Measurements from ENCODE around the gene STT3B.

The STT3B gene

DNA sequence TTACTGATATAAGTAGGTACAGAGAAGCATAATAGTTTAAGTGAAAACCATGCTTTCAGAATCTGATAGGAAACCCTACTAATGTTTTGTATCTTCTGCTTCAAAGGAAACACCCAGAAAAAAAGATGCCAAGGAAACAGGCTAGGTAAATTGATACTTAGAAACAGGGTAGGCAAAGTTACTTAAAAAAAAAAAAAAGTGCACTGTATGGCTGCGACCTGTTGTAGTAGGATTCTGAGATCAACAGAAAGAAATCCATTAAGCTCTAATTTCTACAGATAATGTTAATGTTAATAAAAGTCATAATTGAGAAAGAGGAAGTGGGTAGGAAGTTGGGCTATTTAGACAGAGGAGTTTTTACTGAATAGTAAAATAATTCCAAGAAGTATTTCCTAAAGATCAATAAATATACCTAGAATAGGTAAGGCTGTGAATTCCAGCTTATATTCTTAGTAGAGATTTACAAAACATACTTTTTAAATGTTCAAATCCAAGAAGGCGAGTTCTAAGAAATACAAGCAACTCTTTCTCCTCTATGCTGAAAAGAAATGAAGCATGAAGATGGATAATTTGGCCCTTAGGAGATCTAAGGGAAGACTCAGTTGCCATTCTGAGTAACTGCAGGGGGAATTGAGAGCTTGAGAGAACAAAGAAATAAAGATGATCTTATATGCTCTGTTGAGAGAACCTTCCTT lies 24.1 kb upstream of the STT3B start:
- H3K27ac Mint-ChIP-seq: peak overlapping the region; percentile 38

DNA sequence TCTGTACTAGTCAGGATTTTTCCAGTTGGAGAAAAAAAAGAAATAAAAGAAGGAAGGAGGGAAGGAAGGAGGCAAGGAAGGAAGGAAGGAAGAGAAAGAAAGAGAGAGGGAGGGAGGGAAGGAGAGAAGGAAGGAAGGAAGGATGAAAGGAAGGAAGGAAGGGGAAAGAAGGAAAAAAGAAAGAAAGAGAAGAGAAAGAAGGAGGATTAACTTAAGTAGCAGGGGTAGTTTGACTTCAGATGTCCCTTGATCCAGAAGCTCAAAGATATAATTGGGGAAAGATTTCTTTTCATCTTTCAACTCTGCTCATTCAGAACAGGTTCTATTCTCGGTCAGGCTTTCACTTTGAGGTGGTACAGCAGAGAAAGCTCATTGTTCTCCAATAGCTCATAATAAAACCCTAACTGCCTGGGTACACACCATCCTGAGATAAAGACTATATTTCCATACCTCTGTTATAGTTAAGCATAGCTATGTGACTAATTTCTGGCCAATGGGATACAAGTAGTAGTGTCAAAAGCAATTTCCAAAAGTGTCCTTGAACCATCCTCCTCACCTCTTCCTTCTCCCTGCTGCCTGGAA lies 23.5 kb upstream of the STT3B start:
- Mint-ChIP-seq H3K27me3 (no peaks in the 10 kb centered on the region), H3K36me3 (no peaks in the 10 kb centered on the region), H3K9me3 (peaks cover 6% of the 10 kb centered on the region), H3K4me1 (peaks cover 49% of the 10 kb centered on the region), H3K27ac (peak overlapping the region; percentile 38), H3K4me3 (no peak overlapping the region)

More for the DNA sequence above, 24.1 kb upstream of the STT3B start:
- H3K27me3 Mint-ChIP-seq: no peaks in the 10 kb centered on the region
- H3K4me1 Mint-ChIP-seq: peaks cover 54% of the 10 kb centered on the region
- H3K4me3 Mint-ChIP-seq: no peak overlapping the region
- H3K9me3 Mint-ChIP-seq: peaks cover 6% of the 10 kb centered on the region
- no peaks in the 10 kb centered on the region for H3K36me3 Mint-ChIP-seq

DNA sequence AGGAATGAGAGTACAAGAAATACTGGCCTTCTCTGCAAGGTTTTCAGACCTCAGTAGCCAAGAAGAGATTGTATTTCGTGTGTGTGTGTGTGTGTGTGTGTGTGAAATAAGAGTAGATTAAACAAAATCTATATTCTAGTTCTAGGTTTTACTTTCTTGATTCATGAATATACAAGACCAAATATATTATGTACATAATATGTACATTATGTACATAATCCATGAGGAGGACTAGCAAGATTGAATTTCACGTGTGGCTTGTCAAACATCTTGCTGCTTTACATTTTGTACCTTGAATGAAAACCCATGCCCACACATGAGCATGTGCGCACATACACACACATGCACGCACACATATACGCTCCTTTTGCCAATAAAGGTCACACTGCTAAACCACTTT lies 18.2 kb upstream of the STT3B start:
- no peak overlapping the region for H3K4me3 Mint-ChIP-seq
- H3K36me3 Mint-ChIP-seq: peaks cover 3% of the 10 kb centered on the region
- peaks cover 7% of the 10 kb centered on the region for H3K4me1 Mint-ChIP-seq
- no peak overlapping the region for H3K27ac Mint-ChIP-seq
- H3K27me3 Mint-ChIP-seq: no peaks in the 10 kb centered on the region
- H3K9me3 Mint-ChIP-seq: peaks cover 9% of the 10 kb centered on the region

DNA sequence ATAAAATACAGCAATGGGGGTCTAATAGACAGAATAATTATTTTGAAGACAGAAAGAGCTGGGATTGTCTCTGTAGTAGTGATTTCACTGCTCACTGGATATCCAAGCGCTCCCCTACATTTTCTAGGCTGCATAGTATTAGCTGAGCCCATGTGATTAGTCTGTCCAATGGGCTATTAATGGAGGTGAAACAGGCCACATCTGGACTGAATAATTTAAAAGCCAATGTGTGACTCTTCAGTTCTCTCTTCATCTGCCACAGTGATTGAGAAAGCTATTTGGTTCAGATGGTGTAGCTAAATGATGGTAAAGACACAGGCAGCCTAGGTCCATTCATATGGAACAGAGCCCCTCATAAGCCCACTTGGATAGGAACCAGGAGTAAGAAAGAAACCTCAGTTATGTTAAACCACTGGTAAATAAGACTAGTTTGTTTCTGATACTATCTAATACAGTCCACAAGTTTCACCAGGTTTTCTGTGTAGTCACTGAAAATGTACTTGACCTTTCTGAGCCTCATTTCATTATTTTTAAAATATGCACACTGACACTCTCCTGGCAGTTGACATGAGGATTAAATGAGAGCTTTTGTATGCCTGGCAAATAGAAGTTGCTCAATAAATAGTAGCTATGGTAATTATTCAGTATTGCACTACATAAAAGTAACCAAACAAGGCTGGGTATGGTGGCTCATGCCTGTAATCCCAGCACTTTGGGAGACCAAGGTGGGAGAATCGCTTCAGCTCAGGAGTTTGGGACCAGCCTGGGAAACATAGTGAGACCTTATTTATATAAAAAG lies 17.0 kb upstream of the STT3B start:
- no peaks in the 10 kb centered on the region for H3K4me1 Mint-ChIP-seq
- H3K27ac Mint-ChIP-seq: no peak overlapping the region
- peaks cover 3% of the 10 kb centered on the region for H3K36me3 Mint-ChIP-seq
- no peak overlapping the region for H3K4me3 Mint-ChIP-seq
- peaks cover 9% of the 10 kb centered on the region for H3K9me3 Mint-ChIP-seq
- no peaks in the 10 kb centered on the region for H3K27me3 Mint-ChIP-seq

DNA sequence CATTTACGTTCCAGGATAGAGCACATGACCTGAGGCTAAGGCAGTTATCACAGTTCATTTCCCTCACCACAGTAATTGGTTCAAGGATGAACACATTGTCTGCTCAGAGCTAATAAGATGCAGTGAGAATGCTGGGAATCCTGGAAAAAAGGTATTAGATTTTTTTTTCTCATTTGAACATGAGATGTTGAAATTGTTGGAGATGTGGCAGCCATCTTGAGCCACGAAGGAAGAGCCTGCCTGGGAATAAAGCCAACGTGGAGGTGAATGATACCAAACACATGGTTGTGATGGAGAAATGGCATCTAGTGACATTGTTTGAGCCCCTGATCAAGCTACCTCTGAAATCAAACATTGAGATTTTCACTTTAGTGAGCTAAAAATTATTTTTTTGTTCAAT lies 16.0 kb upstream of the STT3B start:
- H3K27ac Mint-ChIP-seq: no peak overlapping the region
- H3K27me3 Mint-ChIP-seq: no peaks in the 10 kb centered on the region
- H3K9me3 Mint-ChIP-seq: peaks cover 4% of the 10 kb centered on the region
- H3K4me1 Mint-ChIP-seq: peaks cover 4% of the 10 kb centered on the region
- peaks cover 3% of the 10 kb centered on the region for H3K36me3 Mint-ChIP-seq
- no peak overlapping the region for H3K4me3 Mint-ChIP-seq

DNA sequence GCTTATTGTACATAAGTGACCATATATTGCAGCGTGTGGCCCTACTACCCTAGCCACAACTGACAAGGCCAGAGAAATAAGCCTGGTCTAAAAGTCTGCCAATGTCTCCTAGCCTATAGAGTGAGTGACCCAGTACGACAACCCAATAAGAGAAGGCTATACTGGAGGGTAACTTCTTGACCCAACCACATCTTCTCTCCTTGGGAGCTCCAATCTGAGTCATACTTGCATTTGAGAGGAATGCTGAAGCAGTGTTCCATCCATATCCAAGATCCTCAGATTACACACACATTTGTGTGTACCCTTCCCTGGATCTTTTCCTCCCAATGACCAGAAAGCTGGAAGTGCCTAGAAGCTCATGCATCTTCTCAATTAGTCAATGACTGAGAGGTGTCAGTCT lies 11.3 kb upstream of the STT3B start:
- no peaks in the 10 kb centered on the region for H3K27me3 Mint-ChIP-seq
- peaks cover 3% of the 10 kb centered on the region for H3K36me3 Mint-ChIP-seq
- peaks cover 23% of the 10 kb centered on the region for H3K4me1 Mint-ChIP-seq
- H3K9me3 Mint-ChIP-seq: peaks cover 3% of the 10 kb centered on the region
- no peak overlapping the region for H3K4me3 Mint-ChIP-seq
- no peak overlapping the region for H3K27ac Mint-ChIP-seq

DNA sequence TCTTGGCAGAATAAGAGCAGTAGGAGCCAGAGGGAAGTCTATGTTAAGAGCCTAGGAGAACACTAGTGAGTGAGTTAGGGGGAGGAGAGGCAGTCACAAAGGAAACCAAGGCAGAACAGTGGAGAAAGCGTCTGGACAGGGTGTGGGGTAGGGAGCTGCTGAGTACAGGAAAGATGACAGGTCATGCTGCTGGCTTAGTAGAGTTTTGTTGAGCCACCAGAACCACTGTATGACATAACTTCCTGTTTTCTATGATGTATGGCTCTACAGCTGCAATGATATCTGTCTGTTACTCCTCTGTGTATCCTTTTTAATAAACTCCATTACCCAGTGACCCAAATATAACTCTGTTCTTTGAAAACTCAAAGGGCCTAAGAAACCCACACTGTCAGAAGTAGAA lies 10.6 kb upstream of the STT3B start:
- Mint-ChIP-seq H3K4me1 (peaks cover 23% of the 10 kb centered on the region), H3K27me3 (no peaks in the 10 kb centered on the region), H3K4me3 (no peak overlapping the region), H3K27ac (peak overlapping the region; percentile 33), H3K9me3 (peaks cover 3% of the 10 kb centered on the region), H3K36me3 (peaks cover 3% of the 10 kb centered on the region)

DNA sequence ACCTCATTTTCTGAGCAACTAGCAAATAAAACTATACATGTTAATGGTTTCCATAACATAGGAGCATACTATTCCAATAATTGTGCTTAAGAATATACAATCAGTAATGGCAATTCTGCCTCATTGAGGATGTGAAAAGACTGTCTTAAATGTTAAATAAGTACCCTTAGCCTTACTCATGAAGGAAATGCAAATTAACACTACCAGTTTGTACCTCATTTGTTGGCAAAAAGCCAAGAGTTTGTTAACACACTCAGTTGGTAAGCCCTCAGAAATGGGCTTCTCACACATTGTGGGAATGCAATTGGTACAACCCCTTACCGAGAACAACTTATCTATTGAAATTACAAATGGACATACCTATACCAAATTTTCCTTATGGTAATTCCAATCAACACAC lies 9.2 kb upstream of the STT3B start:
- Mint-ChIP-seq H3K4me3 (no peak overlapping the region), H3K27me3 (no peaks in the 10 kb centered on the region), H3K9me3 (peaks cover 3% of the 10 kb centered on the region), H3K36me3 (peaks cover 3% of the 10 kb centered on the region), H3K27ac (no peak overlapping the region), H3K4me1 (peaks cover 23% of the 10 kb centered on the region)

DNA sequence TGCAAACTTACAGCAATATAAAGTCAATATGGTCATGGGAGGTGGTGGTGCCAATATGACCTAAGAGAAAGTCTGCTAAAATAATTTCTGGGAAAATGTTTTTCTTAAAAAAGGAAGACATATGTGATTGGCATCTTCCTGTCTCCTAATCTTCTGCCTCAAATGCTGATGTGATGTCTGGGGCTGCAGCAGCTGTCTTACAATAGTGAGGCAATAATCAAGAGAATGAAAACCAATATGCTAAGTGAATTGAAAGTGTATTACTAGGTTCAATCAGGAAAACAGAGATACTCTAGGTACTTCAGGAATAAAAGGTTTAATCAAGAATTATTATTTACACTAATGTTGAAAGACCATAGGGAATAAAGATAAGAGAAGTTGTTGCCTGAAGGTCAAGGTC lies 7.2 kb upstream of the STT3B start:
- Mint-ChIP-seq H3K4me1 (peaks cover 23% of the 10 kb centered on the region), H3K4me3 (no peak overlapping the region), H3K27ac (no peak overlapping the region), H3K9me3 (no peaks in the 10 kb centered on the region), H3K27me3 (no peaks in the 10 kb centered on the region), H3K36me3 (no peaks in the 10 kb centered on the region)

DNA sequence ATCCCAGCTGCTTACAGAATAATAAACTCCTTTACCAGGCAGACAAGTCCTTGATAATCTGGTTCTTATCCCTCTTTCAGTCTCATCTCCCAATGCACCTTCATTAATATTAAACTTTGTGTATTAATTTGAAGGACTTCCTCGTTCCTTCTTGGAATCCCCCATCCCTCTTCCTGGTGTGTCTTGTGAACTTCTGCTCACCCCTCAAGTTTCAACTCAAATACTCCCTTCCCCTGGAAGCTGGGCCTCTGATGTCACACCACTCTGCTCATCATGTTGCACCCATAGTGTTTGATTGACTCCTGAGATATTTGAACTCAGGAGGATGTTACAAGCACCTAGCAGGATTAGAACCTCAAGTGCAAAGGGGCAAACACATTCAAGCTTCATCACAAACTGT lies 3.3 kb upstream of the STT3B start:
- Mint-ChIP-seq H3K27me3 (no peaks in the 10 kb centered on the region), H3K27ac (no peak overlapping the region), H3K4me3 (no peak overlapping the region), H3K4me1 (peaks cover 2% of the 10 kb centered on the region), H3K36me3 (no peaks in the 10 kb centered on the region), H3K9me3 (no peaks in the 10 kb centered on the region)

DNA sequence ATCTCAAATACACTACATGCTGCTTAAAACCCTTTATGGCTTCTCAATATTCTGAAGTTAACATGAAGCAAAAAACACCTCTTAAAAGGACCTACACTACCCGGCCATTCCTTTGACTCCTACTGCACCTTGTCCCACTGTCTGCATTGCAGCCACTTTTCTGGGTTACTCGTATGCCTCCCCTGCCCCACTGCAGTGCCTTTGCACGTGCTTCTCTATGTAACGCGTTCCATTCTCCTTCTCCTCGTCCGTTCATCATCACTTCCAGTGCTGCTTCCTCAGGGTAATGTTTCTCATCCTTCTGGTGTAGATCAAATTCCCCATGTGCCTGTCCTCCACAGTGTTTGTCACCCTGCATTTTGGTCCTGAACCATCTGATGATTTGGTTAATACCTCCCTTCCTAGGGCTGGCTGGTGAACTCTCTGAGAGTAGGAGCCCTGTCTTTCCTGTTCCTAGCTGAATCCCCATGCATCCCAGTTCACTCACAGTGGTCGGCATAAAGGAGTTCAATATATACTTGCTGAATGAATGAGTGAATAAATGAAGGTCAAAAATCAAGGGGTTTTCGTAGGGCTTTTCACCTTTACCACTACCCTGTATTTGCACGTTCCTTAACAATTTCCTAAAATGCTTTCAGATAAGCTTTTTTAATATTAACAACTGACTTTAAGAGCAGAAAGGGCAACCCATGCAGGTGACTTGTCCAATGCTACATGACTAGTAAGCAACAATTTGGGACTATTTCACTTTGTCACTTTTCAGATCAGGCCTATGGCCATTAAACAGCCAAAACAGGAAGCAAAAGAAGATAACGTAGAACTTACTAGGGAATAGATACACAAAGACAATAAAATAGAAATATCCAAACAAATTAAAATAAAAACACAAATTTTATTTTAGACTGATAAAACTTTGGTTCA lies 2.4 kb upstream of the STT3B start:
- peaks cover 3% of the 10 kb centered on the region for H3K4me1 Mint-ChIP-seq
- H3K36me3 Mint-ChIP-seq: no peaks in the 10 kb centered on the region
- no peak overlapping the region for H3K27ac Mint-ChIP-seq
- H3K4me3 Mint-ChIP-seq: no peak overlapping the region
- H3K9me3 Mint-ChIP-seq: no peaks in the 10 kb centered on the region
- H3K27me3 Mint-ChIP-seq: no peaks in the 10 kb centered on the region

DNA sequence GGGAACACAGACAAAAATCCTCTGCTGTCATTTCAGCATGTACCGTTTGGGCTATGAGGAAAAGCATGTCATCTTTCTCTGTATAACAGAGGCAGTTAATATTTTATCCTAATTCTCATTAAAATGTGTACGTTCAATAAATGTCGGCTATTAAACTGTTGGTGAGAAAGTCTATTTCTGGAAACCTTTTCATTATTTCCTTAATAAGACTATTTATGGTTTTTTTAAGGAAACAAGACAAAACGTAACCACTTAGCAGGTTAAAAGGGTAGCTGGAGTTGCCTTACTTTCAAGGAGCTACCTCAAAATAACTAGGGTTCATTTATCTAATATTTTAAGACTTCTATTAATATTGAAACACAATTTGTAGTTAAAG lies 1.8 kb upstream of the STT3B start:
- Mint-ChIP-seq H3K4me3 (peak overlapping the region; percentile 91), H3K27me3 (no peaks in the 10 kb centered on the region), H3K4me1 (peaks cover 6% of the 10 kb centered on the region), H3K27ac (no peak overlapping the region), H3K9me3 (no peaks in the 10 kb centered on the region), H3K36me3 (peaks cover 2% of the 10 kb centered on the region)

DNA sequence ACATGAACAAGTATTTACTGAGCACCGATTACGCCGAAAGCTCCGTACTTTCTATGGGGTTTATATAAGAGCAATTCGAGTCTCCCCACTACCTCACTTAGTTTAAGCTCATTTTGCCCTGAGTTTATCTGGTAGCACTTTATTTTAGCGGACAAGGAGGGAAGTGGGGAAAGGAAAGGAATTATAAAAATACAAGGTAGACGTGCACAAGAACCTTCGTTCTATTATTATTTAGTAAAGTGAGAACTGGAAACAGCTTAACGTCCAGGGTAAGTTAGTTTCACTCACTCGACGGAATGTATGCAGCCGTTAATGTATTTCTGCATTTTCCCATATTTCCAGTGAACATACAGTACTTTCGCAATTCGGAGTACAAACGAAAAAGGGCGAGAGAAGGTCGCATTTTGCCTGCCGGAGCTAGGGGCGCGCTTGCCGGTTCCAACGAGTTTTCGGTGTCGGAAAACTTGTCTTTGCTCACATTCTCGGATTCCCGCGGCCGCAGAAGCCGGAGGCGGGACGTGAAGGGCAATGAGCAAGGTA lies 1.2 kb upstream of the STT3B start:
- Mint-ChIP-seq H3K9me3 (no peaks in the 10 kb centered on the region), H3K27me3 (no peaks in the 10 kb centered on the region), H3K4me1 (peaks cover 11% of the 10 kb centered on the region), H3K4me3 (peak overlapping the region; percentile 91), H3K36me3 (peaks cover 2% of the 10 kb centered on the region), H3K27ac (peak overlapping the region; percentile 99)

DNA sequence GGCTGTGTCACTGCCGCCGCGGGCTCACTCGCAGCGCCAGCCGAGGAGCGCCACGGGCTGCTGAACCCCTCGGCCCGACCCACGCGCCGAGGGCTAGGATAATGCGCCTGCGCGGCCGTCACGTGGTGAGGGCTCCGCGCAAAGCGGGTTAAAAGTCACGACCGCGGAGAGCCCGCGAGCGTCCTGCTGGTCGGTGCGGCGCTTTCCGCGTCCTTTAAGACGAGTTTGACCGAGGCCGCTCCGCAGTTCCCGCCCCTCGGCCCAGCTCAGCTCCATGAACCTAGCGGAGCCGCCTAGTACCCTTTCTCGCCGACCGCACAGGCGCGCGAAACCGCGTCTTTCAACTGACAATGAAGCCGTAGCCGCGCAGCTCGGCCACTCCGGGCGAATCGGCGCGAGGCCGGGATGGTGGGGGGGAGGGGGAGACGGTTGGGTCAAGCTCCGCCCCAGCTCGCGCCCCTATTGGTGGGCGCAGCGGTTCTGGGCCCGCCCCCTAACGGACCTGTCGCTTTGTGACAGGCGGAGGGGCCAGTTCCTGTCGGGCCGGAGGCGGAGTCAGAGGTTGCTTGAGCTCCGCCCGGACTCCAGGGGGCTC lies 636 bp upstream of the STT3B start:
- Mint-ChIP-seq H3K36me3 (peaks cover 2% of the 10 kb centered on the region), H3K9me3 (no peaks in the 10 kb centered on the region), H3K27ac (peak overlapping the region; percentile 99), H3K27me3 (no peaks in the 10 kb centered on the region), H3K4me1 (peaks cover 17% of the 10 kb centered on the region), H3K4me3 (peak overlapping the region; percentile 91)

Measured in activated naive CD4-positive, alpha-beta T cell treated with anti-CD3 and anti-CD28 coated beads, Interleukin-2, amount 50 U/mL, for 24 hours (primary cell).